Endodermal cell (in vitro differentiated cells): ENCODE measurements around the gene GPX1. TPM values are rescaled to one million over a fixed set of nuclear protein-coding genes. Genes with fewer than 3 reads are reported as not detected.

ENCODE experiments used
- DNase-seq: peaks from one replicate; pipeline ENCODE4 v3.0.0-alpha.2; 2017
- H3K27ac ChIP-seq: 2 replicates; pipeline ENCODE4 v1.5.1; 2013; ENCODE audit warnings: mild to moderate bottlenecking, low read depth, low read length, moderate library complexity
- H3K27me3 ChIP-seq: 2 replicates; pipeline ENCODE4 v1.6.1; 2013; ENCODE audit warnings: mild to moderate bottlenecking, low read length, moderate library complexity; ENCODE audit not compliant: insufficient read depth, control insufficient read depth, poor library complexity, severe bottlenecking
- H3K36me3 ChIP-seq: 2 replicates; pipeline ENCODE4 v1.7.0; 2013; ENCODE audit warnings: mild to moderate bottlenecking, low read length, moderate library complexity; ENCODE audit not compliant: control insufficient read depth, insufficient read depth
- H3K4me1 ChIP-seq: one replicate; pipeline ENCODE4 v1.7.0; 2013; ENCODE audit warnings: low read length; ENCODE audit not compliant: control insufficient read depth, insufficient read depth
- H3K4me3 ChIP-seq: 2 replicates; pipeline ENCODE4 v1.5.1; 2013; ENCODE audit warnings: mild to moderate bottlenecking, low read length, moderate library complexity
- H3K9ac ChIP-seq: 2 replicates; pipeline ENCODE4 v1.6.1; 2013; ENCODE audit warnings: mild to moderate bottlenecking, low read length, moderate library complexity; ENCODE audit not compliant: poor library complexity, severe bottlenecking; ENCODE audit errors: extremely low read depth
- H3K9me3 ChIP-seq: 2 replicates; pipeline ENCODE4 v1.6.1; 2013; ENCODE audit warnings: mild to moderate bottlenecking, low read length, moderate library complexity; ENCODE audit not compliant: control insufficient read depth
- H3K27ac Mint-ChIP-seq: 2 replicates; pipeline ENCODE4 v1.8.0; 2020; ENCODE audit warnings: mixed read lengths
- H3K27me3 Mint-ChIP-seq: 2 replicates; pipeline ENCODE4 v1.8.0; 2021; ENCODE audit warnings: mild to moderate bottlenecking, mixed read lengths; ENCODE audit not compliant: insufficient read depth
- H3K36me3 Mint-ChIP-seq: 2 replicates; pipeline ENCODE4 v1.8.0; 2020; ENCODE audit warnings: low read depth, mixed read lengths
- H3K4me1 Mint-ChIP-seq: 2 replicates; pipeline ENCODE4 v1.8.0; 2020; ENCODE audit warnings: mixed read lengths
- H3K4me3 Mint-ChIP-seq: 2 replicates; pipeline ENCODE4 v1.8.0; 2020; ENCODE audit warnings: mild to moderate bottlenecking, moderate library complexity, mixed read lengths
- H3K9me3 Mint-ChIP-seq: 2 replicates; pipeline ENCODE4 v1.8.0; 2020; ENCODE audit warnings: mild to moderate bottlenecking, mixed read lengths
- WGBS, 2 experiments: methylation state at CpG; one replicate each; pipeline versions ENCODE4 v1.1.5 to v1.1.7; 2013; ENCODE audit warnings: missing lambda C conversion rate in 2 of 2, mixed read lengths in 1 of 2; ENCODE audit not compliant: insufficient coverage in 1 of 2, insufficient read length in 1 of 2; 5-methylcytosine and 5-hydroxymethylcytosine counted together
- total RNA-seq, 2 donors: library from RNA; stranded (reverse); fragmentation: NEBNext Ultra II Directional in 1 of 2; extraction: Animal tissue kit (Norgen Biotek cat#: 25700) in 1 of 2; gene quantifications; 2 replicates in 1 of 2; 3 replicates in 1 of 2; pipeline ENCODE4 v1.2.1, GENCODE V29; 2021
- TF ChIP-seq, protein P1 (sequence below): fragments of 200-600 bp; sonication (generic); conservative IDR thresholded peaks from 2 replicates; pipeline ENCODE4 v1.5.0; 2021; ENCODE audit warnings: antibody characterized with exemption, mild to moderate bottlenecking

The GPX1 gene
- total RNA-seq, 2 donors from 2014 or later, result 178 to 195 TPM

DNA sequence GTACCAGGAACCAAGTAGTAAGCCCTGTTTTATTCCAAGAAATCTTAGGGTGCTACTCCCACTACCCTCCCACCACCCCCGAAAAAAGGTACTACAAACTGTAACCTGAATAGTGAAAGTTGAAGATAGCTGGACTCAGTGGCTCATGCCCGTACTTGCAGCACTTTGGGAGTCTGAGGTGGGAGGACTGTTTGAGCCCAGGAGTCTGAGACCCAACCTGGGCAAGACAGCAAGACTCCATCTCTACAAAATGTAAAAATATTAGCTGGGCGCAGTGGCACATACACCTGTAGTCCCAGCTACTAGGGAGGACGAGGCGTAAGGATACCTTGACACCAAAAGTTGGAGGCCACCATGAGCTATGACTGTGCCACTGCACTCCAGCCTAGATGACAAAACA lies 45.7 kb upstream of the GPX1 start:
- no peaks in the 10 kb centered on the region for H3K9me3 Mint-ChIP-seq
- 97 to 100% methylated on average over 2 to 5 of the region's 5 CpGs for WGBS, 2 experiments
- Histone ChIP-seq H3K27ac (no peak overlapping the region), H3K4me1 (no peaks in the 10 kb centered on the region), H3K27me3 (no peaks in the 10 kb centered on the region), H3K4me3 (no peak overlapping the region), H3K36me3 (peaks cover 32% of the 10 kb centered on the region), H3K9me3 (peaks cover 3% of the 10 kb centered on the region), H3K9ac (no peak overlapping the region)
- DNase-seq, result no peak
- H3K36me3 Mint-ChIP-seq, result peaks cover 37% of the 10 kb centered on the region
- H3K27me3 Mint-ChIP-seq, result no peaks in the 10 kb centered on the region
- TF ChIP-seq, protein P1, sequence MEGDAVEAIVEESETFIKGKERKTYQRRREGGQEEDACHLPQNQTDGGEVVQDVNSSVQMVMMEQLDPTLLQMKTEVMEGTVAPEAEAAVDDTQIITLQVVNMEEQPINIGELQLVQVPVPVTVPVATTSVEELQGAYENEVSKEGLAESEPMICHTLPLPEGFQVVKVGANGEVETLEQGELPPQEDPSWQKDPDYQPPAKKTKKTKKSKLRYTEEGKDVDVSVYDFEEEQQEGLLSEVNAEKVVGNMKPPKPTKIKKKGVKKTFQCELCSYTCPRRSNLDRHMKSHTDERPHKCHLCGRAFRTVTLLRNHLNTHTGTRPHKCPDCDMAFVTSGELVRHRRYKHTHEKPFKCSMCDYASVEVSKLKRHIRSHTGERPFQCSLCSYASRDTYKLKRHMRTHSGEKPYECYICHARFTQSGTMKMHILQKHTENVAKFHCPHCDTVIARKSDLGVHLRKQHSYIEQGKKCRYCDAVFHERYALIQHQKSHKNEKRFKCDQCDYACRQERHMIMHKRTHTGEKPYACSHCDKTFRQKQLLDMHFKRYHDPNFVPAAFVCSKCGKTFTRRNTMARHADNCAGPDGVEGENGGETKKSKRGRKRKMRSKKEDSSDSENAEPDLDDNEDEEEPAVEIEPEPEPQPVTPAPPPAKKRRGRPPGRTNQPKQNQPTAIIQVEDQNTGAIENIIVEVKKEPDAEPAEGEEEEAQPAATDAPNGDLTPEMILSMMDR, result no peak
- H3K4me1 Mint-ChIP-seq, result peaks cover 15% of the 10 kb centered on the region
- H3K4me3 Mint-ChIP-seq, result no peak overlapping the region
- no peak overlapping the region for H3K27ac Mint-ChIP-seq

DNA sequence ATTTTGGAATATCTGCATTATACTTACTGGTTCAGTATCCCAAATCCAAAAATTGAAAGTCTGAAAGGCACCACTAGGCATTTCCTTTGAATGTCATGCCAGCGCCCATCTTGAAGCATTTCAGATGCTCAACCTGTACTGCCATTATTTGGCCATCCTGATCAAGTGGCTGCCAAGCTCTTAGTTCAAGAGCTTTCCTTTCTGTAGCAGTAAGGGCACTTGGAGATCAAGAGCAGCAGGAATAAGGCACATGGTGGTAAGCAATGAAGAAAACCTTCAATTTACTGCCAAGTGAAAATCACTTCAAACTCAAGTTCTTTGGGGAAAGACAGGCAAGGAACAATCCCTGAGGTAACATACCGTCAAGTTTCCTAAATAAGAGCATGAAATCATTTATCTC lies 43.6 kb upstream of the GPX1 start:
- peaks cover 3% of the 10 kb centered on the region for H3K9me3 ChIP-seq
- DNase-seq, result no peak
- 94 to 100% methylated on average over 1 to 2 of the region's 2 CpGs for WGBS, 2 experiments
- no peak overlapping the region for H3K9ac ChIP-seq
- H3K4me3 ChIP-seq, result no peak overlapping the region
- H3K4me1 ChIP-seq, result no peaks in the 10 kb centered on the region
- H3K4me1 Mint-ChIP-seq, result peaks cover 22% of the 10 kb centered on the region
- H3K36me3 ChIP-seq, result peaks cover 37% of the 10 kb centered on the region
- no peak overlapping the region for H3K27ac ChIP-seq
- no peaks in the 10 kb centered on the region for H3K9me3 Mint-ChIP-seq
- TF ChIP-seq, protein P1, result no peak
- no peak overlapping the region for H3K4me3 Mint-ChIP-seq
- no peak overlapping the region for H3K27ac Mint-ChIP-seq
- H3K36me3 Mint-ChIP-seq, result peaks cover 38% of the 10 kb centered on the region
- no peaks in the 10 kb centered on the region for H3K27me3 ChIP-seq
- no peaks in the 10 kb centered on the region for H3K27me3 Mint-ChIP-seq

DNA sequence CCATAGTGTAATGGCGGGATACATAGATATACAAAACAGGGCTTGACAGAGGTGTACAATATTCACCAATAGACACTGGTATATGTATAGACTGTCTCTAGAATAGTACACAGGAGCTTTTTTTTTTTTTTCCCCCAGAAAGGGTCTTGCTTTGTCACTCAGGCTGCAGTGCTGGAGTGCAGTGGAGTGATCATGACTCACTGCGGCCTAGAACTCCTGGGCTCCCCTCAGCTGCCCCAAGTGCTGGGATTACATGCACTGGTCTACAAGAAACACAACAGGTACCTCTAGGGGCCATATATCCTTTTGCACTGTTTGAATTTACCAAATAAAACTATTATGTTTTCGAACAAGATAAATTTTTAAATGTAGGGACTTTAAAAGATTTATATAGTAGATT lies 41.3 kb upstream of the GPX1 start:
- no peak overlapping the region for H3K4me3 Mint-ChIP-seq
- no peaks in the 10 kb centered on the region for H3K4me1 ChIP-seq
- peaks cover 3% of the 10 kb centered on the region for H3K9me3 ChIP-seq
- H3K9me3 Mint-ChIP-seq, result no peaks in the 10 kb centered on the region
- 99% methylated on average over 3 of the region's 3 CpGs; no CpG with 5 or more reads in 1 of the 2 experiments for whole genome bisulfite sequencing, 2 experiments
- no peak overlapping the region for H3K4me3 ChIP-seq
- peaks cover 48% of the 10 kb centered on the region for H3K36me3 ChIP-seq
- H3K4me1 Mint-ChIP-seq, result peaks cover 22% of the 10 kb centered on the region
- no peaks in the 10 kb centered on the region for H3K27me3 ChIP-seq
- TF ChIP-seq, protein P1, result no peak
- no peak overlapping the region for H3K27ac Mint-ChIP-seq
- no peaks in the 10 kb centered on the region for H3K27me3 Mint-ChIP-seq
- peaks cover 48% of the 10 kb centered on the region for H3K36me3 Mint-ChIP-seq
- no peak for DNase-seq
- H3K9ac ChIP-seq, result no peak overlapping the region
- no peak overlapping the region for H3K27ac ChIP-seq
